ENCODE measurements around the gene IGLL5.

Gene IGLL5

GRCh38 chr22:22863001-22863400 is 24.6 kb upstream of the IGLL5 start:
- no peak for DNase-seq (ENCODE audit: low read depth)

GRCh38 chr22:22865311-22866072 is 22.1 kb upstream of the IGLL5 start:
- DNase-seq (ENCODE audit: low read depth): no peak

- no peak for DNase-seq (ENCODE audit: low read depth)
Observed at GRCh38 chr22:22866381-22867111, 21.1 kb upstream of the IGLL5 start.

- no peak for DNase-seq (ENCODE audit: low read depth)
Observed at GRCh38 chr22:22867996-22868715, 19.5 kb upstream of the IGLL5 start.

- DNase-seq (ENCODE audit: low read depth): no peak
Observed at GRCh38 chr22:22870577-22871404, 16.8 kb upstream of the IGLL5 start.

GRCh38 chr22:22871536-22872278 is 15.9 kb upstream of the IGLL5 start:
- no peak for DNase-seq (ENCODE audit: low read depth)

- no peak for DNase-seq (ENCODE audit: low read depth)
Observed at GRCh38 chr22:22872722-22873708, 14.6 kb upstream of the IGLL5 start.

GRCh38 chr22:22877523-22878210 is 9.9 kb upstream of the IGLL5 start:
- no peak for DNase-seq (ENCODE audit: low read depth)

- DNase-seq (ENCODE audit: low read depth): no peak
Observed at GRCh38 chr22:22878211-22878570, 9.4 kb upstream of the IGLL5 start.

- DNase-seq (ENCODE audit: low read depth): no peak
Observed at GRCh38 chr22:22878801-22879674, 8.6 kb upstream of the IGLL5 start.

GRCh38 chr22:22879675-22880155 is 7.9 kb upstream of the IGLL5 start:
- DNase-seq (ENCODE audit: low read depth): no peak

GRCh38 chr22:22880645-22881044 is 7.0 kb upstream of the IGLL5 start:
- no peak for DNase-seq (ENCODE audit: low read depth)

GRCh38 chr22:22881116-22882000 is 6.3 kb upstream of the IGLL5 start:
- no peak for DNase-seq (ENCODE audit: low read depth)

GRCh38 chr22:22882033-22882717 is 5.4 kb upstream of the IGLL5 start:
- DNase-seq (ENCODE audit: low read depth): no peak

GRCh38 chr22:22883090-22883727 is 4.4 kb upstream of the IGLL5 start:
- DNase-seq (ENCODE audit: low read depth): no peak
